Measurements from ENCODE around the gene TTLL13. TPM values are rescaled to one million over a fixed set of nuclear protein-coding genes. Genes with fewer than 3 reads are reported as not detected.

TTLL13 gene
- total and polyA plus RNA-seq, 9 of the 15 experiments (the other 6 are each of a cell fraction or from before 2014, with no cell fraction given) = 0.05 to 0.24 (median 0.11) TPM; not detected in 1

- TF ChIP-seq RBM17 (IDR thresholded peaks at IDR 0.05; ENCODE audit: borderline replicate concordance, low read depth, low read length) (no peak), NFYB (IDR thresholded peaks at IDR 0.05; ENCODE audit: extremely low read depth, insufficient read length) (no peak), MXD1 (CRISPR knock-in tag; IDR thresholded peaks at IDR 0.05; ENCODE audit: borderline replicate concordance, poor library complexity, severe bottlenecking) (no peak), EP400 (IDR thresholded peaks at IDR 0.05) (peak; percentile 25; the same call in 1 of the 2 replicates), ZNF324 (CRISPR knock-in tag; IDR thresholded peaks at IDR 0.05) (no peak), AFF4 (CRISPR knock-in tag; IDR thresholded peaks at IDR 0.05) (no peak), MTA2 (IDR thresholded peaks at IDR 0.05; ENCODE audit: low read depth) (no peak), XRCC5 (IDR thresholded peaks at IDR 0.05; ENCODE audit: low read depth, low read length) (no peak), ILK (tag; IDR thresholded peaks at IDR 0.05; ENCODE audit: borderline replicate concordance, low read depth) (no peak), MTF1 (CRISPR knock-in tag; IDR thresholded peaks at IDR 0.05; ENCODE audit: borderline replicate concordance) (no peak; the same call in 1 of the 2 replicates), CGGBP1 (CRISPR knock-in tag; IDR thresholded peaks at IDR 0.05) (no peak), ZBTB8A (IDR thresholded peaks at IDR 0.05; ENCODE audit: partially characterized antibody) (no peak), ZSCAN29 (IDR thresholded peaks at IDR 0.05) (no peak), ZNF75A (CRISPR knock-in tag; IDR thresholded peaks at IDR 0.05) (no peak), PREB (CRISPR knock-in tag; IDR thresholded peaks at IDR 0.05) (no peak), PTTG1 (tag; IDR thresholded peaks at IDR 0.05; ENCODE audit: low read depth) (no peak), DPF2 (IDR thresholded peaks at IDR 0.05) (0 out of 2 replicates have a peak, but pooled peaks have one; percentile 49), E2F1 (CRISPR knock-in tag; IDR thresholded peaks at IDR 0.05) (no peak)
Observed at GRCh38 chr15:90249203-90249863, at the start of gene TTLL13 (continued).

Data from K562 (cell line).